HG03103 (cell line): ENCODE results near the gene ARID1A.

ENCODE experiments used
- ATAC-seq: cut with Tn5 transposase; IDR thresholded peaks from one replicate; pipeline ENCODE4 v1.9.1; 2021; ENCODE audit warnings: low read depth; ENCODE audit not compliant: unreplicated experiment

ARID1A gene

GRCh38 chr1:26752519-26752918 lies 56.7 kb downstream of the ARID1A start:
- ATAC-seq = no peak

GRCh38 chr1:26754086-26754874 lies 58.5 kb downstream of the ARID1A start:
- ATAC-seq = no peak

GRCh38 chr1:26758358-26758757 lies 62.5 kb downstream of the ARID1A start:
- no peak for ATAC-seq

- no peak for ATAC-seq
Measured at GRCh38 chr1:26759531-26759930, 63.7 kb downstream of the ARID1A start.

- ATAC-seq = no peak
Measured at GRCh38 chr1:26761217-26761616, 65.4 kb downstream of the ARID1A start.

- no peak for ATAC-seq
Measured at GRCh38 chr1:26767714-26768113, 71.9 kb downstream of the ARID1A start.

- no peak for ATAC-seq
Measured at GRCh38 chr1:26768755-26769154, 72.9 kb downstream of the ARID1A start.

- no peak for ATAC-seq
Measured at GRCh38 chr1:26771285-26771642, 75.4 kb downstream of the ARID1A start.

GRCh38 chr1:26771643-26772321 lies 76.0 kb downstream of the ARID1A start:
- no peak for ATAC-seq

- ATAC-seq = no peak
Measured at GRCh38 chr1:26772687-26773086, 76.9 kb downstream of the ARID1A start.

GRCh38 chr1:26774462-26774861 lies 78.6 kb downstream of the ARID1A start:
- ATAC-seq = no peak

- no peak for ATAC-seq
Measured at GRCh38 chr1:26775666-26776065, 79.9 kb downstream of the ARID1A start.

- ATAC-seq = no peak
Measured at GRCh38 chr1:26779098-26779668, 83.4 kb downstream of the ARID1A start.

- no peak for ATAC-seq
Measured at GRCh38 chr1:26780344-26780957, 84.6 kb downstream of the ARID1A start.

- ATAC-seq = no peak
Measured at GRCh38 chr1:26781206-26781825, 85.5 kb downstream of the ARID1A start.

GRCh38 chr1:26782521-26783212 lies 86.9 kb downstream of the ARID1A start:
- ATAC-seq = no peak

- ATAC-seq = no peak
Measured at GRCh38 chr1:26783646-26784022, 87.8 kb downstream of the ARID1A start.

GRCh38 chr1:26784023-26784871 lies 88.4 kb downstream of the ARID1A start:
- ATAC-seq = no peak

GRCh38 chr1:26784886-26785285 lies 89.1 kb downstream of the ARID1A start:
- no peak for ATAC-seq
